WTC11 (cell line): Measurements from ENCODE around the gene FHAD1. TPM values are rescaled to one million over a fixed set of nuclear protein-coding genes. Genes with fewer than 3 reads are reported as not detected.

ENCODE experiments used
- ATAC-seq: fragments of 200-7000 bp; cut with Tn5 transposase; 2 replicates; pipeline ENCODE4 v1.10.0; 2021; ENCODE audit warnings: mild to moderate bottlenecking, moderate library complexity
- CTCF ChIA-PET: fragments of 300-600 bp; sonication (Branson Sonifier 250); formaldehyde crosslinking; loops from one replicate; lab custom pipeline; 2021; ENCODE audit warnings: antibody characterized with exemption; lab: Charles Lee
- POLR2A ChIA-PET: fragments of 350-600 bp; sonication (Branson Sonifier 250); formaldehyde crosslinking; loops from one replicate; lab custom pipeline; 2021; ENCODE audit warnings: antibody characterized with exemption; lab: Charles Lee
- DNase-seq: peaks from one replicate; pipeline ENCODE4 v3.0.0; 2021; ENCODE audit warnings: low spot score
- H3K27ac Mint-ChIP-seq: 2 replicates; pipeline ENCODE4 v1.8.0; 2021; ENCODE audit warnings: mixed read lengths
- H3K27me3 Mint-ChIP-seq: 2 replicates; pipeline ENCODE4 v1.8.0; 2021; ENCODE audit warnings: low read depth, mild to moderate bottlenecking, moderate library complexity, mixed read lengths
- H3K36me3 Mint-ChIP-seq: 2 replicates; pipeline ENCODE4 v1.8.0; 2021; ENCODE audit warnings: mixed read lengths
- H3K4me1 Mint-ChIP-seq: 2 replicates; pipeline ENCODE4 v1.8.0; 2022; ENCODE audit warnings: mixed read lengths
- H3K4me3 Mint-ChIP-seq: 2 replicates; pipeline ENCODE4 v1.8.0; 2021; ENCODE audit warnings: mild to moderate bottlenecking, moderate library complexity, mixed read lengths
- H3K9me3 Mint-ChIP-seq: 2 replicates; pipeline ENCODE4 v1.8.0; 2021; ENCODE audit warnings: mixed read lengths
- AFF4 ChIP-seq: sonication (generic); formaldehyde crosslinking; IDR thresholded peaks from 2 replicates; pipeline ENCODE4 v1.8.1; 2023; ENCODE audit warnings: mild to moderate bottlenecking, missing genetic modification reagents, borderline replicate concordance
- AR ChIP-seq: fragments of 250-450 bp; sonication (Bioruptor Pico); IDR thresholded peaks from 2 replicates; pipeline ENCODE4 v1.9.0; 2021; ENCODE audit warnings: mild to moderate bottlenecking
- ATF1 ChIP-seq: sonication (generic); formaldehyde crosslinking; IDR thresholded peaks from 2 replicates; pipeline ENCODE4 v1.8.1; 2023; ENCODE audit warnings: mild to moderate bottlenecking, moderate library complexity, missing genetic modification reagents
- E2F5 ChIP-seq: sonication (generic); formaldehyde crosslinking; IDR thresholded peaks from 2 replicates; pipeline ENCODE4 v1.8.1; 2022; ENCODE audit warnings: mild to moderate bottlenecking, moderate library complexity, missing genetic modification reagents
- EMX1 ChIP-seq: fragments of 250-450 bp; sonication (Bioruptor Pico); IDR thresholded peaks from 2 replicates; pipeline ENCODE4 v1.8.0; 2021; ENCODE audit warnings: mild to moderate bottlenecking
- HMGXB4 ChIP-seq: sonication (generic); formaldehyde crosslinking; IDR thresholded peaks from 2 replicates; pipeline ENCODE4 v1.8.1; 2023; ENCODE audit warnings: mild to moderate bottlenecking, moderate library complexity, missing genetic modification reagents
- JUN ChIP-seq: sonication (generic); formaldehyde crosslinking; IDR thresholded peaks from 2 replicates; pipeline ENCODE4 v1.8.0; 2023; ENCODE audit warnings: mild to moderate bottlenecking, missing genetic modification reagents
- NFE2L1 ChIP-seq: sonication (generic); formaldehyde crosslinking; IDR thresholded peaks from 2 replicates; pipeline ENCODE4 v1.8.1; 2023; ENCODE audit warnings: missing genetic modification reagents
- RORB ChIP-seq: fragments of 250-450 bp; sonication (Bioruptor Pico); IDR thresholded peaks from 2 replicates; pipeline ENCODE4 v1.9.0; 2021; ENCODE audit warnings: mild to moderate bottlenecking
- SMAD3 ChIP-seq: sonication (generic); formaldehyde crosslinking; IDR thresholded peaks from 2 replicates; pipeline ENCODE4 v1.8.0; 2022; ENCODE audit warnings: missing genetic modification reagents, mild to moderate bottlenecking, borderline replicate concordance
- SMAD4 ChIP-seq: sonication (generic); formaldehyde crosslinking; IDR thresholded peaks from 2 replicates; pipeline ENCODE4 v1.8.0; 2022; ENCODE audit warnings: mild to moderate bottlenecking, missing genetic modification reagents
- TCF7 ChIP-seq: sonication (generic); formaldehyde crosslinking; IDR thresholded peaks from 2 replicates; pipeline ENCODE4 v1.8.0; 2022; ENCODE audit warnings: mild to moderate bottlenecking, low read depth, missing genetic modification reagents, moderate library complexity
- USF2 ChIP-seq: sonication (generic); formaldehyde crosslinking; IDR thresholded peaks from 2 replicates; pipeline ENCODE4 v1.8.1; 2023; ENCODE audit warnings: mild to moderate bottlenecking, missing genetic modification reagents, moderate library complexity
- ZBTB43 ChIP-seq: sonication (generic); formaldehyde crosslinking; IDR thresholded peaks from 2 replicates; pipeline ENCODE4 v1.8.1; 2023; ENCODE audit warnings: mild to moderate bottlenecking, missing genetic modification reagents
- ZMAT4 ChIP-seq: fragments of 250-450 bp; sonication (Bioruptor Pico); IDR thresholded peaks from 2 replicates; pipeline ENCODE4 v1.9.0; 2021; ENCODE audit warnings: mild to moderate bottlenecking
- ZNF121 ChIP-seq: sonication (generic); formaldehyde crosslinking; IDR thresholded peaks from 2 replicates; pipeline ENCODE4 v1.8.0; 2023; ENCODE audit warnings: missing genetic modification reagents
- ZNF232 ChIP-seq: sonication (generic); formaldehyde crosslinking; IDR thresholded peaks from 2 replicates; pipeline ENCODE4 v1.8.0; 2022; ENCODE audit warnings: mild to moderate bottlenecking, missing genetic modification reagents
- ZNF317 ChIP-seq: sonication (generic); formaldehyde crosslinking; IDR thresholded peaks from 2 replicates; pipeline ENCODE4 v1.8.1; 2023; ENCODE audit warnings: low read depth, mild to moderate bottlenecking, moderate library complexity, missing genetic modification reagents, borderline replicate concordance
- ZNF416 ChIP-seq: fragments of 250-450 bp; sonication (Bioruptor Pico); IDR thresholded peaks from 2 replicates; pipeline ENCODE4 v1.9.0; 2021; ENCODE audit warnings: mild to moderate bottlenecking, inconsistent platforms
- ZNF532 ChIP-seq: fragments of 250-450 bp; sonication (Bioruptor Pico); IDR thresholded peaks from 2 replicates; pipeline ENCODE4 v1.9.0; 2021; ENCODE audit warnings: mild to moderate bottlenecking, borderline replicate concordance
- total RNA-seq: library from RNA; stranded (reverse); gene quantifications from 3 replicates; pipeline ENCODE4 v1.2.3, GENCODE V29; 2021

Gene FHAD1
- total RNA-seq, 1 experiment from 2014 or later, result 3.0 TPM

GRCh38 chr1:15442759-15443158, 195.7 kb downstream of the FHAD1 start (continued):
- no peak for TF ChIP-seq ZNF532 (CRISPR knock-in tag)
- no peak for TF ChIP-seq ZNF232 (CRISPR knock-in tag)
- no peak for TF ChIP-seq RORB (CRISPR knock-in tag)
- no peak for TF ChIP-seq AR (CRISPR knock-in tag)
- no peak for TF ChIP-seq ZNF416 (CRISPR knock-in tag)
- no peak for TF ChIP-seq ZNF121 (CRISPR knock-in tag)
- TF ChIP-seq USF2 (CRISPR knock-in tag), result no peak
- no peak for TF ChIP-seq TCF7 (CRISPR knock-in tag)
- no peak for TF ChIP-seq SMAD3 (CRISPR knock-in tag)
- TF ChIP-seq, all 79 proteins: peak for 0

- no peaks in the 10 kb centered on the region for H3K36me3 Mint-ChIP-seq
- DNase-seq, result no peak
- no peak overlapping the region for H3K27ac Mint-ChIP-seq
- ChIA-PET CTCF (interaction anchor here (5.0 kb wide), 1 partner anchor 12 kb away, joined by 20 read pairs; no protein-coding TSS in a partner anchor), POLR2A (interaction anchor here (0.6 kb wide), 1 partner anchor 86 kb away, joined by 3 read pairs; no protein-coding TSS in a partner anchor)
- H3K27me3 Mint-ChIP-seq, result 0 out of 2 replicates have a peak, but pooled peaks cover 4% of the 10 kb centered on the region
- TF ChIP-seq ZBTB43 (CRISPR knock-in tag), result no peak
- no peak for TF ChIP-seq JUN (CRISPR knock-in tag)
- no peak for TF ChIP-seq ZNF317
- TF ChIP-seq EMX1 (CRISPR knock-in tag), result no peak
- no peak for TF ChIP-seq SMAD4
- TF ChIP-seq E2F5 (CRISPR knock-in tag), result no peak
- no peak for TF ChIP-seq ATF1 (CRISPR knock-in tag)
- no peak for TF ChIP-seq ZMAT4 (CRISPR knock-in tag)
- no peak for TF ChIP-seq HMGXB4 (CRISPR knock-in tag)
- TF ChIP-seq AFF4, result no peak
- no peak for TF ChIP-seq NFE2L1 (CRISPR knock-in tag)
- ATAC-seq, result no peak
- no peak overlapping the region for H3K4me3 Mint-ChIP-seq
- no peaks in the 10 kb centered on the region for H3K9me3 Mint-ChIP-seq
- H3K4me1 Mint-ChIP-seq, result no peaks in the 10 kb centered on the region
Measured at GRCh38 chr1:15443281-15443680, 196.3 kb downstream of the FHAD1 start.
